OCI-M2 (cell line): Measurements from ENCODE around the gene WFIKKN1.

Experiments used
- DNase-seq: peaks from one replicate; lab custom pipeline; 2025; ENCODE audit not compliant: unreplicated experiment; lab: John Stamatoyannopoulos, UW

Gene WFIKKN1

DNA sequence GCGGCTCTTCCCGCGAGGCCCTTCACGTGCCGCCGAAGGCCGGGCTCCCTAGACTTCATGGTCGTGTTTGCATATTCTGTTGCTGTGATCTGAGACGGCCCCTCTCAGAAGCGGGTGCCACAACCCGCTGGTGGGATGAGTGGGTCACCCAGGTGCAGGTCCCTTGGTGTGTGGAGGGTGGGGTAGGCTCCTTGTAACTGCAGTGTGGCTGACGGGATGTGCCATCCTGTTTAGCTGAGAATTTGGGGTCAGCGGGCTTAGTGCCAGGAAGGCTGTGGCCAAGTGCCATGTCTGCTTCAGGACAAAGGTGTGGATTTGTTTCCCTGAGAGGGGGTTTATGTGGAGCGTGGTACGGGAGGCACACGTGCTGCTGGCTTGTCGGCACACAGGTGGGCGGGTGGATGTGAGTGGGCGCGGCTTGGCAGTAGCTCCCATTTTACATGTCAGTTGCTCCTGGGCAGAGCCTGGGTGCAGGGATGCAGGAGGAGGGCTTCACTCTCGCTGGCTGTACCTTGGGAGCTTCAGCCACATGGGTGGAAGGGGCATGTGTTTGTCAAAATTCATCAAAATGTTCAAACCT, 9.2 kb upstream of the WFIKKN1 start:
- no peak for DNase-seq

- DNase-seq = no peak
Observed at GRCh38 chr16:622920-623280, 7.9 kb upstream of the WFIKKN1 start.

- no peak for DNase-seq
Observed at GRCh38 chr16:624526-625070, 6.2 kb upstream of the WFIKKN1 start.

- DNase-seq = no peak
Observed at GRCh38 chr16:625117-625976, 5.4 kb upstream of the WFIKKN1 start.

- no peak for DNase-seq
Observed at GRCh38 chr16:625977-626765, 4.6 kb upstream of the WFIKKN1 start.

DNA sequence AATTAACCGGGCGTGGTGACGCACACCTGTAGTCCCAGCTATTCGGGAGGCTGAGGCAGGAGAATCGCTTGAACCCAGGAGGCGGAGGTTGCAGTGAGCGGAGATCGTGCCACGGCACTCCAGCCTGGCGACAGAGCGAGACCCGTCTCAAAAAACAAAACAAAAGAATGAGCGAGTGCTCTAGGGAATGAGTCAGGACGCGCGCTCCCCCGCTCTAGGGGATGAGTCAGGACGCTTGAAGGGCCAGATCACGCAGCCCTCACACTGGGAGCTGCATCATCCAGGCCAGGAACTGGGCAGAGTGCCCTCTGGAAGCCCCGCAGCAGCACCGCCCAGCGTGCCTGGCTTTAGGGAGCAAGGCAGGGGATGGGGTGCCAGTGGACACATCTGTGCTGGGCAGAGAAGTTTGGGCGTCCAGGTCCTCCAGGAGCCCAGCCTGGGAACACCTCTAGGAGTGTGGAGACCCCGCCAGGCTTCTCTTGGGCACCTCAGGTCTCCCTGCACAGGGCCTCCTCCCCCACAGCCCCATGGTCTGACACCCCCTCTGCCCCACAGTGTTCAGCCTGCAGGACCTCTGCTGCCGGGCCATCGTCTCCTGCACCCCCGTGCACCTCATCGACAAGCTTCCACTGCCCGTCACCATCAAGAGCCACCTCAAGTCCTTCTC, 3.9 kb upstream of the WFIKKN1 start:
- no peak for DNase-seq

- no peak for DNase-seq
Observed at GRCh38 chr16:627454-628239, 3.1 kb upstream of the WFIKKN1 start.

- no peak for DNase-seq
Observed at GRCh38 chr16:628321-629061, 2.3 kb upstream of the WFIKKN1 start.

DNA sequence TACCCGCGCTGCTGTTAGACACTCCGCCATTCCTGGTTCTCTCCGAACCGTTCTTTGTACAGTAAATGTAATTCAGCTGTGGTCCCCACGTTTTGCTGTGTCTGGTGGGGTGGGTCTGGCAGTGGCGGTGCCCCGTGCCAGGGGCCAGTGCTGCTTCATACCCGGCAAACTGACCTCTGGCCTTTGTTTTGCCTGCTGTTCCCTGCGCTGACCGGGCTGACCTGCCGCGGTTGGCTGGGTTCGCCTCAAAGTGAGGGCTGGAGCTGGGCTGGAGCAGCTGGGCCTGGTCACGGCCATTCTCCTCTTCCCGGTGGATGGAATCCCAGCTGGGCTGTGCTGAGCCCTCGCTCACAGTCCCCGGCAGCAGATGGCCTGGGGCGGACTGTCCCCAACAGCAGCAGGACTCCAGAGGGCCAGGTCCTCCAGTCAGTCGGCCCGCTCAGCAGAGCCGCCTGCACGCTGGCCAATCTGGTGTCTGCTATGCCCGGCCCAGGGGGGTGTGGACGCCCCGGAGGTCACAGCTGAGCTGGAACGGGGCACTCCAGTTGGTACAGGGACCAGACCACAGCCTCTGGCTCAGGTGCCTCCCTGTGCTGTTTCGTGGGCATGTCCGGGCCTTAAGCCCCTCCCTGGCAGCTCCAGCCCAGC, 1.5 kb upstream of the WFIKKN1 start:
- DNase-seq = no peak

- no peak for DNase-seq
Observed at GRCh38 chr16:629833-630248, 944 bp upstream of the WFIKKN1 start.

GRCh38 chr16:630249-630814, 453 bp upstream of the WFIKKN1 start:
- no peak for DNase-seq

DNA sequence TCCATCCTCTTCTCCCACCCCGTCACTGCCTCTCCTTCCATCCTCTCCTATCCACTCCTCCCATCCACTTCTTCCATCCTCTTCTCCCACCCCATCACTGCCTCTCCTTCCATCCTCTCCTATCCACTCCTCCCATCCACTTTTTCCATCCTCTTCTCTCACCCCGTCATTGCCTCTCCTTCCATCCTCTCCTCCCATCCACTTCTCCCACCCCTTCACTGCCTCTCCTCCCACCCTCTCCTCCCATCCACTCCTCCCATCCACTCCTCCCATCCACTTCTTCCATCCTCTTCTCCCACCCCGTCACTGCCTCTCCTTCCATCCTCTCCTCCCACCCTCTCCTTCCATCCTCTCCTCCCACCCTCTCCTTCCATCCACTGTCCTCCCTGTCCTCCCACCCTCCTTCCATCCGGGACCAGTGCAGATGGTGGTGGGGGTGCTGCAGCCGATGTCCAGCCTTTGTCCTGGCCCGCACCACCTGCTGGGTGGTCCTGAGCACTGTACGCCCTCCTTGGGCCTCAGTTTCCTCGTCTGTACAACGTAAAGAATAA, 1.1 kb downstream of the WFIKKN1 start:
- no peak for DNase-seq

GRCh38 chr16:632486-633335, 1.9 kb downstream of the WFIKKN1 start:
- no peak for DNase-seq

- no peak for DNase-seq
Observed at GRCh38 chr16:633336-634050, 2.7 kb downstream of the WFIKKN1 start.

DNA sequence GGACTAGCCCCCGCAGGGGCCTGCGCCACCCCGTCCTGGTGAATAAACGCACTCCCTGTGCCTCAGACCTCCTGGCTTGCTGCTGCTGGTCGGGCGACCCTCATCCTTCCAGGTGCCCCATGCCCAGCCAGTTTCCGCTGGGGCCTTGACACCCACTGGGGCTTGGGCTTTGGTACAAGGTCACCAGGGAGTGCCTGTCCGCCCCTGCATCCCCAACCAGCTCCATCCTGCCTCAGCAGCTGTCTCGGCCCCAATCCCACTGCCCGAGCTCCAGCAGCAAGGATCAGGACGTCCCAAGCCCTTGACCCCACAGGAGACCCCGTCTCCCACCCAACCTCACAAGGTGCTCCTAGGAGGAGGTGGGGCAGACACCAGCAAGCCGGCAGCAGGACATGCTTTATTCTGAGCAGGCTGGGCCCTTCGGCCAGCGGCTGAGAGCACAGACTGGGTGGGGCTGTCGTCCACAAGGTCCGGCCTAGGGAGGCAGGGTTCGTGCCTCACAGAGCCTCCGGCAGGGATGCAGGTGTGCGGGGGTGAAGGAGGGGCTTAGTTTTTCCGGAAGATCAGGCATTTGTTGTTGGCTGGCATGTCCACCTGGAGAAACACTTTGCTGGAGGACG, 3.4 kb downstream of the WFIKKN1 start:
- DNase-seq = no peak

GRCh38 chr16:634996-635395, 4.2 kb downstream of the WFIKKN1 start:
- no peak for DNase-seq
